OCI-LY3 (cell line): ENCODE data around the gene RBFOX1.

Experiments used
- H2AFZ ChIP-seq: fragments of 200-600, 300-600 bp; shearing (Covaris generic); 2 replicates; pipeline ENCODE4 v1.6.0; 2014; ENCODE audit warnings: antibody characterized with exemption, low read depth, low read length
- H3K27ac ChIP-seq: fragments of 200-600, 300-600 bp; sonication (generic); 2 replicates; pipeline ENCODE4 v1.5.1; 2014; ENCODE audit warnings: mild to moderate bottlenecking, low read length, moderate library complexity, mixed read lengths
- H3K27me3 ChIP-seq: fragments of 200-600, 300-600 bp; sonication (generic); 2 replicates; pipeline ENCODE4 v1.6.1; 2014; ENCODE audit warnings: low read depth, low read length, mixed read lengths
- H3K36me3 ChIP-seq: fragments of 200-600, 300-600 bp; sonication (generic); replicated peaks from 2 replicates; pipeline ENCODE3; 2014; ENCODE audit warnings: low read depth, low read length, mixed read lengths
- H3K4me1 ChIP-seq: fragments of 300-600, 200-600 bp; sonication (generic); 2 replicates; pipeline ENCODE4 v1.6.1; 2014; ENCODE audit warnings: low read length, mixed read lengths
- H3K4me2 ChIP-seq: fragments of 200-600, 300-600 bp; sonication (generic); 2 replicates; pipeline ENCODE4 v1.6.1; 2014; ENCODE audit warnings: low read length, mixed read lengths
- H3K4me3 ChIP-seq: fragments of 300-600, 200-600 bp; sonication (generic); 2 replicates; pipeline ENCODE4 v1.5.1; 2014; ENCODE audit warnings: antibody characterized with exemption, mild to moderate bottlenecking, low read length, moderate library complexity
- H3K79me2 ChIP-seq: fragments of 300-600, 200-600 bp; shearing (Covaris generic); 2 replicates; pipeline ENCODE4 v1.6.1; 2014; ENCODE audit warnings: mild to moderate bottlenecking, low read length, mixed read lengths
- H3K9ac ChIP-seq: fragments of 300-600, 200-600 bp; shearing (Covaris generic); 2 replicates; pipeline ENCODE4 v1.6.0; 2014; ENCODE audit warnings: mild to moderate bottlenecking, low read length, moderate library complexity
- H3K9me3 ChIP-seq: fragments of 200-600, 300-600 bp; shearing (Covaris generic); 2 replicates; pipeline ENCODE4 v1.6.1; 2014; ENCODE audit warnings: low read length, mixed read lengths; ENCODE audit not compliant: insufficient read depth
- H4K20me1 ChIP-seq: fragments of 200-600, 300-600 bp; sonication (generic); 2 replicates; pipeline ENCODE4 v1.6.1; 2016; ENCODE audit warnings: low read length, mixed read lengths; ENCODE audit not compliant: insufficient read depth
- EZH2phosphoT487 ChIP-seq: fragments of 200-600 bp; shearing (Covaris generic); IDR thresholded peaks from 2 replicates; pipeline ENCODE4 v1.6.1; 2018; ENCODE audit warnings: antibody characterized with exemption, mixed run types, low read depth
- TF ChIP-seq, protein P1 (sequence below): fragments of 200-600, 300-600 bp; sonication (generic); IDR thresholded peaks from 2 replicates; pipeline ENCODE4 v1.5.1; 2014; ENCODE audit warnings: antibody characterized with exemption, low read length, low read depth

The RBFOX1 gene

DNA sequence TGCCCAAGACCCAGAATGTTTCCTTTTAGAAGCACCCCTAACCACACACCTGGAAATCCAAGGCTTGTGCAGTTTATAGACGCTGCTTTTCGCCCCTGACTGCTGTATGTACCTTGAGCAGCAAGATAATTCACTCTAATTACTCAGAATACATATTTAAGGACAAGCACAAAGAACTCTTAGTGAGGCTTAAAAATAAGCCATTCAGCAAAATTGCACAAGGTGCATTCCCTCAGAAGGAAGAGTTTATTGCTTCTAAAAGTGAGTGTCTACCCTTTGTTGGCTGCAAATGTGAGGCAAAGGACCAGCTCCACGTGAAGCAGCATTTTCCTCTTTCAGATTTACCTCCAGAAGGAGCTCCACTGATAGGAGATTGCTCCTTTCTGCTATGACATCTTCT is 208.4 kb downstream of the RBFOX1 start:
- no peaks in the 10 kb centered on the region for H3K36me3 ChIP-seq
- H3K9me3 ChIP-seq, result no peaks in the 10 kb centered on the region
- H3K4me1 ChIP-seq, result no peaks in the 10 kb centered on the region
- no peak overlapping the region for H3K9ac ChIP-seq
- H2AFZ ChIP-seq, result no peak overlapping the region
- no peaks in the 10 kb centered on the region for H3K79me2 ChIP-seq
- H3K4me3 ChIP-seq, result no peak overlapping the region
- no peak overlapping the region for H3K27ac ChIP-seq
- TF ChIP-seq EZH2phosphoT487, result no peak
- TF ChIP-seq, protein P1, sequence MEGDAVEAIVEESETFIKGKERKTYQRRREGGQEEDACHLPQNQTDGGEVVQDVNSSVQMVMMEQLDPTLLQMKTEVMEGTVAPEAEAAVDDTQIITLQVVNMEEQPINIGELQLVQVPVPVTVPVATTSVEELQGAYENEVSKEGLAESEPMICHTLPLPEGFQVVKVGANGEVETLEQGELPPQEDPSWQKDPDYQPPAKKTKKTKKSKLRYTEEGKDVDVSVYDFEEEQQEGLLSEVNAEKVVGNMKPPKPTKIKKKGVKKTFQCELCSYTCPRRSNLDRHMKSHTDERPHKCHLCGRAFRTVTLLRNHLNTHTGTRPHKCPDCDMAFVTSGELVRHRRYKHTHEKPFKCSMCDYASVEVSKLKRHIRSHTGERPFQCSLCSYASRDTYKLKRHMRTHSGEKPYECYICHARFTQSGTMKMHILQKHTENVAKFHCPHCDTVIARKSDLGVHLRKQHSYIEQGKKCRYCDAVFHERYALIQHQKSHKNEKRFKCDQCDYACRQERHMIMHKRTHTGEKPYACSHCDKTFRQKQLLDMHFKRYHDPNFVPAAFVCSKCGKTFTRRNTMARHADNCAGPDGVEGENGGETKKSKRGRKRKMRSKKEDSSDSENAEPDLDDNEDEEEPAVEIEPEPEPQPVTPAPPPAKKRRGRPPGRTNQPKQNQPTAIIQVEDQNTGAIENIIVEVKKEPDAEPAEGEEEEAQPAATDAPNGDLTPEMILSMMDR, result no peak
- no peak overlapping the region for H3K4me2 ChIP-seq
- peaks cover 24% of the 10 kb centered on the region; the same call in 1 of the 2 replicates for H3K27me3 ChIP-seq
- no peaks in the 10 kb centered on the region for H4K20me1 ChIP-seq

DNA sequence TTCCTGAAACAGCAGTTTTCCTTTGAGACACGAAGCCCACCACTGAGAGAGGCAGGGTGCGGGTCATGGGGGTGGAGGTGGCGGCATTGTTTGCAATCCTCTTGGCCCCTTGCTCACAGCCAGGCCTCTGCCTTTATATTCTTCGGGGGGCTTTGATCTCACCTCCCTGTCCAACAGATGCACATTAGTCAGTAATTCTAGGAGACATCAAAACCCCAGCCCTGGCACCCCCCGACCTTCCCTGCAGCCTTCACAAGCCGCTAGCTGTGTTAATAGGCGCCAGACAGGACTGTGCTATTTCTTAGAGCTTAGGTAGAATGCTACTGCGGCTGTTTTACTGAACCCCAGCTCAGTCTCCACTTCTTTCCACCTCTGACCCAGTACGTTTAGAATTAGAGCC is 212.6 kb downstream of the RBFOX1 start:
- H3K36me3 ChIP-seq, result no peaks in the 10 kb centered on the region
- no peak overlapping the region for H3K9ac ChIP-seq
- no peak overlapping the region for H3K4me2 ChIP-seq
- H2AFZ ChIP-seq, result no peak overlapping the region
- H3K79me2 ChIP-seq, result no peaks in the 10 kb centered on the region
- H3K27me3 ChIP-seq, result peaks cover 16% of the 10 kb centered on the region; the same call in 1 of the 2 replicates
- TF ChIP-seq, protein P1, result no peak
- no peak for TF ChIP-seq EZH2phosphoT487
- H3K27ac ChIP-seq, result no peak overlapping the region
- H3K4me1 ChIP-seq, result peaks cover 3% of the 10 kb centered on the region
- H3K4me3 ChIP-seq, result no peak overlapping the region
- no peaks in the 10 kb centered on the region for H4K20me1 ChIP-seq
- no peaks in the 10 kb centered on the region for H3K9me3 ChIP-seq

DNA sequence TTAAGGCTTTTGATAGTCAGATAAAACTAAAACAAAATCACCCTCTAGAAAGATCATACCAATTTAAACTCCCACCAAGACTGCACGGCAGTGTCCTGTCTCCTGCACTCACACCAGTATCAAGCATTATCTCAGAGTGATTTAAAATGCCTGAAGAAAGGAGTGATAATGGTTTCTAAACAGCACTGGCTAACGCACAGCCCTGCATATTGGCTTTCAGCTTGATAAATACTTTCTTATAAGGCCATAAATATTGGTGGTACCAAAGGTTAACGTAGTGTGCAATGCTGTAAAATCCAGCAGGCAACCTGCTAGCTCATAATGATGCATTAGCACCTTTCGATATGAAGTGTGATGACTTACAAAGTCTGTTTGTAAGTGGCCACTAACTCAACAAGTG is 214.3 kb downstream of the RBFOX1 start:
- TF ChIP-seq EZH2phosphoT487, result no peak
- TF ChIP-seq, protein P1, result no peak

DNA sequence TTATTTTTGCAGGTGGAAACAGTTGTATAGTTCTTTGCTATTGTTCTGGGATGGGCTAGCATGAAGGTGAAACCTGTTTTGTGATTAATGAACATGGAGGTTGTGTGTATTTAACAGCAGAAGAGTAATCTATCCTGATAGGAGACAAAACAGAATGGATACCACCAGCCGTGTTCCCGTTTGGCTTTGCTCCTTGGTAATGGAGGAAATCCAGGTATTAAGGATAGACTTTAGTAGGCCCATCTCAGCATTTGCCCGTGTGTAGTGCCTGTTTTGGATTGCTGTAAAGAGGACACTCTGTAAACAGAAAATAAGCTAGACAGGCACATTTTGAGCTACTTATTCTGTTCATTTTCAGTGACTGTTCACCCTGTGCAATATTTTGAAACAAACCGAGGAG is 215.1 kb downstream of the RBFOX1 start:
- Histone ChIP-seq H3K9ac (no peak overlapping the region), H3K27me3 (no peaks in the 10 kb centered on the region), H3K79me2 (no peaks in the 10 kb centered on the region), H3K9me3 (no peaks in the 10 kb centered on the region), H4K20me1 (no peaks in the 10 kb centered on the region), H3K4me1 (peaks cover 3% of the 10 kb centered on the region), H3K27ac (no peak overlapping the region), H2AFZ (no peak overlapping the region), H3K4me2 (no peak overlapping the region), H3K4me3 (no peak overlapping the region), H3K36me3 (no peaks in the 10 kb centered on the region)
- TF ChIP-seq EZH2phosphoT487, result no peak
- TF ChIP-seq, protein P1, result no peak

More for the DNA sequence above, 214.3 kb downstream of the RBFOX1 start:
- H3K27me3 ChIP-seq, result no peaks in the 10 kb centered on the region
- H3K9ac ChIP-seq, result no peak overlapping the region
- no peak overlapping the region for H3K4me3 ChIP-seq
- H4K20me1 ChIP-seq, result no peaks in the 10 kb centered on the region
- no peak overlapping the region for H3K4me2 ChIP-seq
- H3K79me2 ChIP-seq, result no peaks in the 10 kb centered on the region
- H3K9me3 ChIP-seq, result no peaks in the 10 kb centered on the region
- H3K36me3 ChIP-seq, result no peaks in the 10 kb centered on the region
- H2AFZ ChIP-seq, result no peak overlapping the region
- no peak overlapping the region for H3K27ac ChIP-seq
- H3K4me1 ChIP-seq, result peaks cover 3% of the 10 kb centered on the region
